ENCODE results near the gene VASP. TPM values are rescaled to one million over a fixed set of nuclear protein-coding genes. Genes with fewer than 3 reads are reported as not detected.

Gene VASP
- polyA plus RNA-seq, 1 donor from 2014 or later = 6.1 TPM

- TF ChIP-seq EZH2 (IDR thresholded peaks at IDR 0.05; ENCODE audit: borderline replicate concordance, insufficient read depth, low read length, poor library complexity, severe bottlenecking) = no peak
- Histone ChIP-seq H3K79me2 (replicated peaks; ENCODE audit: insufficient read depth, low read length) (no peaks in the 10 kb centered on the region), H3K27ac (ENCODE audit: low read length) (no peak overlapping the region), H3K9ac (ENCODE audit: low read length) (no peak overlapping the region), H3K36me3 (ENCODE audit: insufficient read depth, low read length) (no peaks in the 10 kb centered on the region), H3K4me3 (ENCODE audit: low read length) (no peak overlapping the region), H3K9me3 (ENCODE audit: low read length) (no peaks in the 10 kb centered on the region), H3K27me3 (ENCODE audit: insufficient read depth, low read depth, low read length) (peaks cover 20% of the 10 kb centered on the region), H3K9me2 (ENCODE audit: insufficient read depth, low read length) (no peaks in the 10 kb centered on the region), H4K20me1 (ENCODE audit: insufficient read depth) (no peaks in the 10 kb centered on the region), H3K4me2 (ENCODE audit: low read length) (no peak overlapping the region), H2AFZ (ENCODE audit: low read depth, low read length) (no peak overlapping the region), H3F3A (ENCODE audit: insufficient read depth, low read length, poor library complexity, severe bottlenecking) (no peaks in the 10 kb centered on the region)
These were observed 36.0 kb upstream of the VASP start for GRCh38 chr19:45471111-45471930.

GRCh38 chr19:45471931-45472562 is 35.2 kb upstream of the VASP start:
- Histone ChIP-seq H3K36me3 (ENCODE audit: insufficient read depth, low read length) (no peaks in the 10 kb centered on the region), H3K4me2 (ENCODE audit: low read length) (no peak overlapping the region), H3K9me2 (ENCODE audit: insufficient read depth, low read length) (no peaks in the 10 kb centered on the region), H2AFZ (ENCODE audit: low read depth, low read length) (no peak overlapping the region), H4K20me1 (ENCODE audit: insufficient read depth) (no peaks in the 10 kb centered on the region), H3K27me3 (ENCODE audit: insufficient read depth, low read depth, low read length) (peaks cover 20% of the 10 kb centered on the region), H3K9me3 (ENCODE audit: low read length) (no peaks in the 10 kb centered on the region), H3K79me2 (replicated peaks; ENCODE audit: insufficient read depth, low read length) (no peaks in the 10 kb centered on the region), H3K27ac (ENCODE audit: low read length) (no peak overlapping the region), H3K9ac (ENCODE audit: low read length) (no peak overlapping the region), H3K4me3 (ENCODE audit: low read length) (no peak overlapping the region), H3F3A (ENCODE audit: insufficient read depth, low read length, poor library complexity, severe bottlenecking) (no peaks in the 10 kb centered on the region)
- no peak for TF ChIP-seq REST (IDR thresholded peaks at IDR 0.05; ENCODE audit: borderline replicate concordance)
- no peak for TF ChIP-seq CTCF (IDR thresholded peaks at IDR 0.05; ENCODE audit: poor library complexity, severe bottlenecking)
- TF ChIP-seq SMC3 (conservative IDR thresholded peaks at IDR 0.05; ENCODE audit: poor library complexity) = no peak
- TF ChIP-seq EP300 (conservative IDR thresholded peaks at IDR 0.05; ENCODE audit: poor library complexity, severe bottlenecking) = no peak
- TF ChIP-seq RAD21 (conservative IDR thresholded peaks at IDR 0.05) = no peak
- no peak for TF ChIP-seq MXI1 (conservative IDR thresholded peaks at IDR 0.05; ENCODE audit: poor library complexity, severe bottlenecking)
- TF ChIP-seq POLR2AphosphoS5 (IDR thresholded peaks at IDR 0.05) = no peak
